Esophagus muscularis mucosa (tissue), 4 donors: Measurements from ENCODE around the gene GRK5. TPM values are rescaled to one million over a fixed set of nuclear protein-coding genes. Genes with fewer than 3 reads are reported as not detected.

Source experiments
- DNase-seq: peaks from one replicate; pipeline ENCODE4 v3.0.0-alpha.2; 2017; ENCODE audit errors: extremely low spot score
- H3K27ac ChIP-seq, 4 donors: fragments of 200-600 bp; sonication (generic); replicated peaks in 1 of 4; 1 replicate in 3 of 4; 2 replicates in 1 of 4; pipeline ENCODE4 v1.5.1; 2016 to 2019; ENCODE audit warnings: mild to moderate bottlenecking in 1 of 4
- H3K27me3 ChIP-seq, 4 donors: fragments of 200-600 bp; sonication (generic); one replicate each; pipeline versions ENCODE4 v1.5.1 to v1.6.0; 2016 to 2019
- H3K36me3 ChIP-seq, 4 donors: fragments of 200-600 bp; sonication (generic); one replicate each; pipeline ENCODE4 v1.5.1; 2016 to 2019
- H3K4me1 ChIP-seq, 4 donors: fragments of 200-600 bp; sonication (generic); one replicate each; pipeline ENCODE4 v1.5.1; 2016 to 2019
- H3K4me3 ChIP-seq, 4 donors: fragments of 200-600 bp; sonication (generic); 1 replicate in 2 of 4; 2 replicates in 2 of 4; pipeline ENCODE4 v1.5.1; 2016 to 2019; ENCODE audit warnings: mild to moderate bottlenecking in 4 of 4, moderate library complexity in 1 of 4
- H3K9me3 ChIP-seq, 4 donors: fragments of 200-600 bp; sonication (generic); 1 replicate in 3 of 4; 2 replicates in 1 of 4; pipeline ENCODE4 v1.5.1; 2016 to 2019
- CTCF ChIP-seq, 3 experiments: fragments of 200-600 bp in 2 of 3; fragments of 450-650 bp in 1 of 3; sonication (generic) in 2 of 3; IDR thresholded peaks; one replicate each; pipeline ENCODE4 v1.5.1; 2017 to 2019; ENCODE audit warnings: antibody characterized with exemption in 3 of 3, mild to moderate bottlenecking in 2 of 3, moderate library complexity in 1 of 3
- EP300 ChIP-seq: sonication (generic); formaldehyde crosslinking; IDR thresholded peaks from one replicate; pipeline ENCODE4 v1.6.1; 2017; ENCODE audit warnings: antibody characterized with exemption
- POLR2A ChIP-seq: fragments of 450-650 bp; IDR thresholded peaks from one replicate; pipeline ENCODE4 v1.6.1; 2017; ENCODE audit warnings: antibody characterized with exemption, moderate library complexity, mild to moderate bottlenecking, low read depth
- POLR2AphosphoS5 ChIP-seq, 2 donors: sonication (generic); formaldehyde crosslinking; IDR thresholded peaks; one replicate each; pipeline ENCODE4 v1.6.1; 2017; ENCODE audit warnings: antibody characterized with exemption in 2 of 2
- WGBS: methylation state at CpG from one replicate; pipeline ENCODE4 v1.1.5; 2018; 5-methylcytosine and 5-hydroxymethylcytosine counted together
- intact Hi-C: fragments of 100-400 bp; cut with DNase I; formaldehyde crosslinking; loops from one replicate; pipeline ENCODE4 v1.15.1; 2023
- total RNA-seq, 4 donors: library from RNA; depleted of rRNA; stranded (reverse); fragments of >200 nt; gene quantifications; one replicate each; pipeline versions ENCODE4 v1.1.0 to v1.2.1, GENCODE V29; 2016

The GRK5 gene
- total RNA-seq, 4 donors from 2014 or later, result 39.6 to 64.4 (median 50.7) TPM

DNA sequence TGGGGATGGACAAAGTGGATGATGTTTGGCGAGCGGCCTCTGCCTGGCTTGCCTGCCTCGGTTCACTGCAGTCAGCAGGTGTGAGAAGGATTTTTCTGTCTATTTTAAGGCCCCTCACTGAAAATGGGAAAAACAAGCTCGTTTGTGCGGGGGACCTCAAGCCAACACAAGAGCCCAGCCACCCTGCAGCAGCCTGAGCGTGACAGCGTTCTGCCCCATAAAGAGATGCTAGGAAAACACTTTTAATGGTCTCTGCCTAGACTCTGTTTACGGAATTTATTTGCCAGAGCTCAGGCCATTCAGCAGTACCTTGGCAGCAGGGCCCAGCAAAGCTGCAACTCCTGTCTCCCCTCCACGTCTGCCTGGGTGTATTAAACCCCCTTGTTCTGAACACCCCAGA, 131.7 kb downstream of the GRK5 start:
- H3K27me3 ChIP-seq, result no peaks in the 10 kb centered on the region
- DNase-seq, result no peak
- H3K9me3 ChIP-seq, result no peaks in the 10 kb centered on the region
- intact Hi-C loops, result no loop called here
- H3K4me3 ChIP-seq, result no peak overlapping the region
- peaks cover 57 to 83% (median 66%) of the 10 kb centered on the region in 4 donors for H3K4me1 ChIP-seq
- H3K27ac ChIP-seq, result peak overlapping the region in 3 of 4 donors; percentile 15 to 32 (median 16)
- TF ChIP-seq POLR2AphosphoS5 (IDR thresholded peaks at IDR 0.05) (no peak), POLR2A (no peak), CTCF (IDR thresholded peaks at IDR 0.05) (no peak), EP300 (no peak)
- peaks cover 0 to 7% (median 0%) of the 10 kb centered on the region in 4 donors for H3K36me3 ChIP-seq
- WGBS, result 89% methylated on average over 8 of the region's 9 CpGs

DNA sequence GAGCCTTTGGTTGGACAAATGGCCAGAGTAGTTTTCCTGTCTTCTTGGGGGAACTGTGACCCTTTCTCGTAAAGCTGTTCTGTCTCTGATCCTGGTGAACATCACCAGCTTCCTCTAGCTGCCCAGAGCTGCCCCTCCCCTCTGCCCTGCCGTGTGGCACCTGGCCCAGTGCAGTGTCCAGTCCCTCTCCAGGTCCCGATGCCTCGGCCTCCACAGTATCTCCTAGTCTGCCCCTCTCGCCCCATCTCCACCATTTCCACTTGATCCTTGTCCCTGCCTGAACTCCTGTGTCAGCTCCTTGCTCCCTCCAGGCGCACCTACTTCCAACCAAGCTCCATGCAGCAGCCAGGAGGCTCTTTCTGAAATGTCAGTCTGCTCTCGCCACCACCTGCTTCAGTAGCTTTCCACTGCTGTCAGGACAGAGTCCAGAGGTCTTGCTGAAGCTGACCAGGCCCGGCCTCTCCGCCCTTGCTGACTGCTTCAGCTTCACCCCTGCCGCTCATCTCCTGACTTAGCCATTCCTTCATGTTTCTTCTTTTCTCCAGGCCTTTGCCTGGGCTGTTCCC, 133.6 kb downstream of the GRK5 start:
- Histone ChIP-seq H3K36me3 (peaks cover 0 to 7% (median 0%) of the 10 kb centered on the region in 4 donors), H3K27me3 (no peaks in the 10 kb centered on the region), H3K4me1 (peaks cover 45 to 66% (median 51%) of the 10 kb centered on the region in 4 donors), H3K4me3 (no peak overlapping the region), H3K9me3 (no peaks in the 10 kb centered on the region), H3K27ac (peak overlapping the region; percentile 60 to 72 (median 66))
- WGBS, result 83% methylated on average over 10 of the region's 10 CpGs
- TF ChIP-seq CTCF (IDR thresholded peaks at IDR 0.05), result no peak
- no peak for TF ChIP-seq POLR2A
- TF ChIP-seq EP300, result no peak
- TF ChIP-seq POLR2AphosphoS5 (IDR thresholded peaks at IDR 0.05), result no peak
- intact Hi-C loops, result no loop called here
- DNase-seq, result no peak

- DNase-seq, result no peak
- Histone ChIP-seq H3K4me1 (peaks cover 46 to 66% (median 52%) of the 10 kb centered on the region in 4 donors), H3K4me3 (no peak overlapping the region), H3K27ac (peak overlapping the region; percentile 60 to 72 (median 66)), H3K27me3 (no peaks in the 10 kb centered on the region), H3K9me3 (no peaks in the 10 kb centered on the region), H3K36me3 (peaks cover 0 to 7% (median 0%) of the 10 kb centered on the region in 4 donors)
- intact Hi-C loops, result no loop called here
- 52% methylated on average over 14 of the region's 15 CpGs for WGBS
- peak; percentile 30 to 70 for TF ChIP-seq POLR2AphosphoS5 (IDR thresholded peaks at IDR 0.05)
- TF ChIP-seq EP300, result no peak
Measured at GRCh38 chr10:119341459-119342301, 134.3 kb downstream of the GRK5 start.

DNA sequence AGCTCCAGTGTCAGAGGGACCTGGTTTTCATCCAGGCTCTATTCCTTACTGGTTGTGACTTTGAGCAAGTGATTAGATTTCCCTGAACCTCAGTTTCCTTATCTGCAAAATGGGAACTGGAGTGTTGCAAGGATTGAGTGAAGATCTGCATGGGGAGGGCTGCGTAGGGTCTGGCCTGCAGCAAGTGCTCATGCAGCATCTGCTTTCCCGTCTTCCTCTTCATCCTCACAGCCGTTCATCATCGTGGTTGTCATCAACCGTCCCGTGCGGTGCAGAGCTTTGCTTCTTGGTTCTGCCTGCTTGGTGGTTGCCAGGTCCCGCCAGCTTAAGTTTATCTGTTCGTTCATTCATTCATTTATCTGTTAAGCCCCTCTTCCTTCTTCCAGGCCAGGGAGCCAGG, 135.0 kb downstream of the GRK5 start:
- Histone ChIP-seq H3K27me3 (no peaks in the 10 kb centered on the region), H3K9me3 (no peaks in the 10 kb centered on the region), H3K27ac (peak overlapping the region; percentile 60 to 72 (median 66)), H3K36me3 (peaks cover 0 to 7% (median 0%) of the 10 kb centered on the region in 4 donors), H3K4me1 (peaks cover 45 to 64% (median 53%) of the 10 kb centered on the region in 4 donors), H3K4me3 (no peak overlapping the region)
- intact Hi-C loops, result no loop called here
- 78% methylated on average over 9 of the region's 9 CpGs for WGBS
- DNase-seq, result no peak
- TF ChIP-seq EP300 (no peak), POLR2A (no peak), POLR2AphosphoS5 (IDR thresholded peaks at IDR 0.05) (no peak), CTCF (IDR thresholded peaks at IDR 0.05) (no peak)

- TF ChIP-seq POLR2AphosphoS5 (IDR thresholded peaks at IDR 0.05), result no peak
- Histone ChIP-seq H3K36me3 (peaks cover 0 to 7% (median 0%) of the 10 kb centered on the region in 4 donors), H3K27ac (peak overlapping the region in 3 of 4 donors; percentile 6 to 66 (median 65)), H3K27me3 (no peaks in the 10 kb centered on the region), H3K4me1 (peaks cover 53 to 60% (median 57%) of the 10 kb centered on the region in 4 donors), H3K9me3 (no peaks in the 10 kb centered on the region), H3K4me3 (no peak overlapping the region)
- 89% methylated on average over 6 of the region's 9 CpGs for WGBS
- intact Hi-C loops, result no loop called here
- no peak for DNase-seq
Measured at GRCh38 chr10:119343011-119343601, 135.7 kb downstream of the GRK5 start.
